Measurements from ENCODE around the gene APOB. TPM values are rescaled to one million over a fixed set of nuclear protein-coding genes. Genes with fewer than 3 reads are reported as not detected.

APOB gene
- total and polyA plus RNA-seq, 2 of the 13 experiments (the other 11 are each of a cell fraction or from before 2014, with no cell fraction given): 1,569 to 2,515 TPM

DNA sequence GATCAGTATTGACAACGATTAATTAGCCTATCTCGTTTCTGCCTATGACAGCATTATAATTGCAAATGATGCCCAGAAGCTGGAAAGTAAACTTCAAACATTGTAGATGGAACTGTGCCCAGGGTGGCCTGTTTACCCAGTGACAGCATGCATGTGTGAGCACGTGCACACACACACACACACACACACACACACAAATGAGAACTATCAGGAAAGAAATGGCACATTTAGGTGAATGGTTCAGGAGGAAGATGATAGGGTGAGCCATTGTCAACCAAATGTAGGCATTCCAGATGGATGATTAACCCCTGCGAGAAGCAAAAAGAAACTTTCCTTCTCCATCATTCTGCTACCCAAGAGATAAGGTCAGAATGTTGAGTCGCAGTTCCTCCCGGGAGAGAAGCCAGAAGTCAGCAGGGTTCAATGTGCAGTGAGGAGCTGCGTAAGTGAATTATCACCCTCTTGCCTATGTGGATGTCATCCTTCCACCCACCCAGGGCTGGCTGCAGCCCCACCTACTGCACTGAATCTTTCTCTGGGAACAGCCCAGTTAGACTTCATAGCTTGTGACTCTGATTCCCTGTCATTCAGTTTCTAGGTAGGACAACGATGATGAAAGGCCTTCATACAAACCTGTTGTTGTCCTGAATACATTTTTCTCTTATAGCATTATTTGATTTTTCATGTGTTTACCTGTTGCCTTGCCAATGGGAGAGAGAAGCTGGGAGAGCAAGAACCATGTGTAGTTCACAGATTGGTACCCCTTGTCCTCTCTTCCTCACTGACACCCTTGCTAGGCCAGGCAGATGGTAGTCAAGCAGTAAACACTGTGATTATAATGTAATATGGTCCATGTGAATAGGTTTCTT, 3.5 kb upstream of the APOB start (continued):
- peak; percentile 70 for TF ChIP-seq SOX13 (IDR thresholded peaks at IDR 0.05)
- TF ChIP-seq SOX13 (CRISPR knock-in tag; conservative IDR thresholded peaks at IDR 0.05 in 1 of 2, IDR thresholded peaks at IDR 0.05 in 1 of 2): peak in 1 of 2 experiments; percentile 73; a peak in 2 of 4 replicates
- peak; percentile 93 for TF ChIP-seq TBX2 (CRISPR knock-in tag; IDR thresholded peaks at IDR 0.05; ENCODE audit: borderline replicate concordance)
- no peak; the same call in 1 of the 2 replicates for TF ChIP-seq SIX1 (CRISPR knock-in tag; IDR thresholded peaks at IDR 0.05; ENCODE audit: borderline replicate concordance)
- TF ChIP-seq ZFP1 (CRISPR knock-in tag; IDR thresholded peaks at IDR 0.05): 0 out of 2 replicates have a peak, but pooled peaks have one; percentile 20
- TF ChIP-seq ZBTB3 (CRISPR knock-in tag; IDR thresholded peaks at IDR 0.05; ENCODE audit: borderline replicate concordance, low read depth): 0 out of 2 replicates have a peak, but pooled peaks have one; percentile 27
- no peak for TF ChIP-seq SP1 (IDR thresholded peaks at IDR 0.05)
- no peak for TF ChIP-seq SP1 (CRISPR knock-in tag; IDR thresholded peaks at IDR 0.05)
- no peak for TF ChIP-seq RFXANK (CRISPR knock-in tag; IDR thresholded peaks at IDR 0.05)
- no peak for TF ChIP-seq ISX (CRISPR knock-in tag; conservative IDR thresholded peaks at IDR 0.05)
- no peak for TF ChIP-seq ZNF564 (CRISPR knock-in tag; IDR thresholded peaks at IDR 0.05)
- 0 out of 2 replicates have a peak, but pooled peaks have one; percentile 50 for TF ChIP-seq ZNF124 (CRISPR knock-in tag; IDR thresholded peaks at IDR 0.05)
- TF ChIP-seq HIC2 (CRISPR knock-in tag; IDR thresholded peaks at IDR 0.05; ENCODE audit: low read depth): peak; percentile 83
- no peak for TF ChIP-seq TCF7L2 (IDR thresholded peaks at IDR 0.05; ENCODE audit: low read depth, low read length)
- TF ChIP-seq EEA1 (CRISPR knock-in tag; IDR thresholded peaks at IDR 0.05; ENCODE audit: borderline replicate concordance): no peak
- TF ChIP-seq ZNF263 (CRISPR knock-in tag; IDR thresholded peaks at IDR 0.05): no peak
- TF ChIP-seq ZNF883 (CRISPR knock-in tag; IDR thresholded peaks at IDR 0.05; ENCODE audit: not compliant biosample characterization): no peak
- peak; percentile 37; the same call in 1 of the 2 replicates for TF ChIP-seq NR2F6 (IDR thresholded peaks at IDR 0.05)
- TF ChIP-seq NR2F6 (CRISPR knock-in tag; IDR thresholded peaks at IDR 0.05): peak; percentile 56
- peak; percentile 81 for TF ChIP-seq HMG20A (CRISPR knock-in tag; IDR thresholded peaks at IDR 0.05; ENCODE audit: borderline replicate concordance)
- TF ChIP-seq RBFOX2 (IDR thresholded peaks at IDR 0.05; ENCODE audit: low read depth, low read length): no peak
- peak; percentile 78 for TF ChIP-seq SAP130 (CRISPR knock-in tag; IDR thresholded peaks at IDR 0.05; ENCODE audit: low read depth)
- TF ChIP-seq FOXJ3 (CRISPR knock-in tag; IDR thresholded peaks at IDR 0.05; ENCODE audit: borderline replicate concordance): peak; percentile 32; the same call in 1 of the 2 replicates
- TF ChIP-seq CREB1 (IDR thresholded peaks at IDR 0.05): peak; percentile 52
- peak; percentile 71 for TF ChIP-seq CREB1 (CRISPR knock-in tag; IDR thresholded peaks at IDR 0.05)
- TF ChIP-seq CEBPG (CRISPR knock-in tag; IDR thresholded peaks at IDR 0.05): no peak
- peak; percentile 83 for TF ChIP-seq FOSL2 (CRISPR knock-in tag; IDR thresholded peaks at IDR 0.05)
- TF ChIP-seq KLF11 (CRISPR knock-in tag; IDR thresholded peaks at IDR 0.05): 0 out of 2 replicates have a peak, but pooled peaks have one; percentile 30
- no peak for TF ChIP-seq MTF2 (CRISPR knock-in tag; IDR thresholded peaks at IDR 0.05; ENCODE audit: borderline replicate concordance)
- TF ChIP-seq ZFP41 (CRISPR knock-in tag; IDR thresholded peaks at IDR 0.05; ENCODE audit: borderline replicate concordance): no peak
- 0 out of 2 replicates have a peak, but pooled peaks have one; percentile 26 for TF ChIP-seq HNF1B (CRISPR knock-in tag; IDR thresholded peaks at IDR 0.05)
- TF ChIP-seq ZNF841 (CRISPR knock-in tag; IDR thresholded peaks at IDR 0.05; ENCODE audit: borderline replicate concordance): no peak

All from HepG2 (cell line).